DND-41 (cell line): ENCODE data around the gene CRTC3.
"Not testable (repeated sequence)": the region's sequence is repeated elsewhere in the genome, so short reads cannot be mapped to it uniquely, and the experiment has no call there.

Experiments
- CTCF ChIP-seq: IDR thresholded peaks from 2 replicates; pipeline ENCODE4 v1.5.1; 2012; ENCODE audit warnings: borderline replicate concordance, low read length, moderate library complexity, mild to moderate bottlenecking; ENCODE audit not compliant: poor library complexity, severe bottlenecking; ENCODE audit errors: extremely low read depth
- EZH2 ChIP-seq: IDR thresholded peaks from 3 replicates; pipeline ENCODE4 v1.6.1; 2012; ENCODE audit warnings: borderline replicate concordance, low read depth, mild to moderate bottlenecking, moderate library complexity, low read length, inconsistent platforms; ENCODE audit not compliant: severe bottlenecking

GRCh38 chr15:90673357-90673756 is 143.6 kb downstream of the CRTC3 start:
- TF ChIP-seq CTCF, EZH2: not testable (repeated sequence)
